Measurements from ENCODE around the gene LYRM7.
A peak's percentile ranks its signal among the peaks of the same experiment; 100 is the strongest.
"Not testable (repeated sequence)": the region's sequence is repeated elsewhere in the genome, so short reads cannot be mapped to it uniquely, and the experiment has no call there.

LYRM7 gene

GRCh38 chr5:131170540-131171275, at the start of gene LYRM7:
LYRM7 (plus strand) TSS chr5:131170944; CDS start chr5:131171021, 77 bp downstream.
- peak; percentile 95 to 99 for DNase-seq

- DNase-seq, result not testable (repeated sequence)
These were observed 43.5 kb upstream of the LYRM7 start for GRCh38 chr5:131127244-131127643.

- no peak for DNase-seq
These were observed 41.4 kb upstream of the LYRM7 start for GRCh38 chr5:131129306-131129705.

GRCh38 chr5:131133091-131133490, 37.7 kb upstream of the LYRM7 start:
- DNase-seq, result not testable (repeated sequence)

- DNase-seq, result not testable (repeated sequence)
These were observed 32.3 kb upstream of the LYRM7 start for GRCh38 chr5:131138406-131138805.

- no peak for DNase-seq
These were observed 31.4 kb upstream of the LYRM7 start for GRCh38 chr5:131139321-131139720.

- DNase-seq, result no peak
These were observed 27.6 kb upstream of the LYRM7 start for GRCh38 chr5:131142970-131143617.

- DNase-seq, result no peak
These were observed 23.5 kb upstream of the LYRM7 start for GRCh38 chr5:131147258-131147657.

GRCh38 chr5:131148835-131149234, 21.9 kb upstream of the LYRM7 start:
- DNase-seq, result no peak

- no peak for DNase-seq
These were observed 20.3 kb upstream of the LYRM7 start for GRCh38 chr5:131150408-131150807.

GRCh38 chr5:131151216-131151615, 19.5 kb upstream of the LYRM7 start:
- no peak for DNase-seq

GRCh38 chr5:131156385-131156784, 14.4 kb upstream of the LYRM7 start:
- no peak for DNase-seq

- DNase-seq, result no peak
These were observed 13.8 kb upstream of the LYRM7 start for GRCh38 chr5:131156957-131157356.

GRCh38 chr5:131160134-131160533, 10.6 kb upstream of the LYRM7 start:
- DNase-seq, result no peak

GRCh38 chr5:131163276-131164119, 7.2 kb upstream of the LYRM7 start:
- no peak for DNase-seq

- DNase-seq, result peak in 1 of 2 experiments; percentile 48
These were observed 6.3 kb upstream of the LYRM7 start for GRCh38 chr5:131164191-131165118.

- DNase-seq, result peak; percentile 88
These were observed 5.5 kb upstream of the LYRM7 start, which contains the start of gene HINT1 for GRCh38 chr5:131165119-131165727. HINT1 (minus strand) TSS chr5:131165256; CDS start chr5:131165205, 51 bp downstream.

- no peak for DNase-seq
These were observed 3.1 kb upstream of the LYRM7 start for GRCh38 chr5:131167615-131168014.

- DNase-seq, result no peak
These were observed 769 bp upstream of the LYRM7 start for GRCh38 chr5:131169810-131170539.

- DNase-seq, result peak in 1 of 2 experiments; percentile 46
These were observed 599 bp downstream of the LYRM7 start for GRCh38 chr5:131171276-131171810.

- no peak for DNase-seq
These were observed 9.7 kb downstream of the LYRM7 start for GRCh38 chr5:131180407-131180806.

All from NCI-H2081 (cell line).